Liver (tissue), 9 donors: ENCODE results near the gene TLCD1. TPM values are rescaled to one million over a fixed set of nuclear protein-coding genes. Genes with fewer than 3 reads are reported as not detected.
A peak's percentile ranks its signal among the peaks of the same experiment; 100 is the strongest.

ENCODE experiments used
- DNase-seq: peaks from one replicate; pipeline ENCODE4 v3.0.0-alpha.2; 2017; ENCODE audit warnings: low spot score
- H3K27ac ChIP-seq, 2 donors: one replicate each; pipeline ENCODE4 v1.7.0; 2013; ENCODE audit warnings: inconsistent platforms in 2 of 2, low read length in 2 of 2, control low read depth in 1 of 2, low read depth in 1 of 2, mild to moderate bottlenecking in 1 of 2
- H3K27me3 ChIP-seq, 4 donors: one replicate each; pipeline versions ENCODE4 v1.6.1 to v1.7.0; 2013; ENCODE audit warnings: low read length in 3 of 4, inconsistent platforms in 1 of 4, mild to moderate bottlenecking in 1 of 4, moderate library complexity in 1 of 4; ENCODE audit not compliant: control insufficient read depth in 4 of 4, insufficient read depth in 4 of 4
- H3K36me3 ChIP-seq, 4 donors: one replicate each; pipeline versions ENCODE4 v1.6.1 to v1.7.0; 2013; ENCODE audit warnings: low read length in 3 of 4, mild to moderate bottlenecking in 3 of 4, low read depth in 1 of 4, moderate library complexity in 1 of 4; ENCODE audit not compliant: control insufficient read depth in 4 of 4, insufficient read depth in 3 of 4
- H3K4me1 ChIP-seq, 4 donors: one replicate each; pipeline versions ENCODE4 v1.6.1 to v1.7.0; 2013; ENCODE audit warnings: low read length in 3 of 4, mild to moderate bottlenecking in 3 of 4, moderate library complexity in 1 of 4; ENCODE audit not compliant: control insufficient read depth in 4 of 4, insufficient read depth in 4 of 4
- H3K4me3 ChIP-seq, 3 donors: one replicate each; pipeline versions ENCODE4 v1.6.1 to v1.7.0; 2013; ENCODE audit warnings: low read length in 3 of 3, control low read depth in 1 of 3, low read depth in 1 of 3, mild to moderate bottlenecking in 1 of 3
- H3K9ac ChIP-seq, 2 donors: one replicate each; pipeline ENCODE4 v1.7.0; 2013; ENCODE audit warnings: low read length in 2 of 2, mild to moderate bottlenecking in 2 of 2, moderate library complexity in 2 of 2, control low read depth in 1 of 2, low read depth in 1 of 2
- H3K9me3 ChIP-seq, 4 donors: one replicate each; pipeline versions ENCODE4 v1.6.1 to v1.7.0; 2013; ENCODE audit warnings: low read length in 3 of 4; ENCODE audit not compliant: control insufficient read depth in 4 of 4
- CTCF ChIP-seq: fragments of 150-350 bp; IDR thresholded peaks from 2 replicates; pipeline ENCODE4 v1.5.1; 2017; ENCODE audit warnings: improper control_type of control experiment, low read depth, low read length; ENCODE audit not compliant: missing input control
- FOXA1 ChIP-seq: IDR thresholded peaks from 2 replicates; pipeline ENCODE4 v1.6.1; 2016; ENCODE audit warnings: antibody characterized with exemption
- FOXA2 ChIP-seq: IDR thresholded peaks from 2 replicates; pipeline ENCODE4 v1.6.1; 2016; ENCODE audit warnings: antibody characterized with exemption
- GABPA ChIP-seq, 2 donors: IDR thresholded peaks in 1 of 2; conservative IDR thresholded peaks in 1 of 2; 2 replicates each; pipeline ENCODE4 v1.6.1; 2016; ENCODE audit warnings: antibody characterized with exemption in 2 of 2, mild to moderate bottlenecking in 1 of 2, moderate library complexity in 1 of 2
- HNF4A ChIP-seq, 2 donors: conservative IDR thresholded peaks; 2 replicates each; pipeline ENCODE4 v1.6.1; 2016; ENCODE audit warnings: antibody characterized with exemption in 2 of 2, mild to moderate bottlenecking in 2 of 2
- HNF4G ChIP-seq: IDR thresholded peaks from 2 replicates; pipeline ENCODE4 v1.6.1; 2016; ENCODE audit warnings: antibody characterized with exemption
- JUND ChIP-seq, 2 donors: IDR thresholded peaks; 2 replicates each; pipeline ENCODE4 v1.6.1; 2016; ENCODE audit warnings: antibody characterized with exemption in 2 of 2
- NR2F2 ChIP-seq: IDR thresholded peaks from 2 replicates; pipeline ENCODE4 v1.6.1; 2016; ENCODE audit warnings: antibody characterized with exemption
- RAD21 ChIP-seq, 2 donors: IDR thresholded peaks; 2 replicates each; pipeline ENCODE4 v1.6.1; 2016; ENCODE audit warnings: antibody characterized with exemption in 2 of 2, mild to moderate bottlenecking in 2 of 2
- RXRA ChIP-seq, 2 donors: IDR thresholded peaks; 2 replicates each; pipeline ENCODE4 v1.6.1; 2017 to 2018; ENCODE audit warnings: antibody characterized with exemption in 2 of 2, mild to moderate bottlenecking in 1 of 2
- TAF1 ChIP-seq: conservative IDR thresholded peaks from 2 replicates; pipeline ENCODE4 v1.6.1; 2016; ENCODE audit warnings: antibody characterized with exemption, mild to moderate bottlenecking
- YY1 ChIP-seq: IDR thresholded peaks from 2 replicates; pipeline ENCODE4 v1.6.1; 2016; ENCODE audit warnings: antibody characterized with exemption, mild to moderate bottlenecking
- ZBTB33 ChIP-seq: IDR thresholded peaks from 2 replicates; pipeline ENCODE4 v1.6.1; 2016; ENCODE audit warnings: antibody characterized with exemption
- WGBS: extraction: QIAGEN DNeasy Blood & Tissue Kit; methylation state at CpG from one replicate; pipeline ENCODE4 v1.1.7; 2013; 5-methylcytosine and 5-hydroxymethylcytosine counted together
- polyA plus RNA-seq, 2 donors: library from polyadenylated mRNA; stranded (reverse) in 1 of 2; unstranded in 1 of 2; fragments of 200-250 nt in 1 of 2; fragments of >200 nt in 1 of 2; fragmentation: Nextera tagmentation in 1 of 2; extraction: Ambion mirVana in 1 of 2; gene quantifications; one replicate each; pipeline versions ENCODE4 v1.2.1 to v1.2.3, GENCODE V29; 2013 to 2015
- total RNA-seq, 2 donors: library from RNA; depleted of rRNA; stranded (reverse); fragments of >200 nt; gene quantifications; one replicate each; pipeline ENCODE4 v1.2.3, GENCODE V29; 2014
- TF ChIP-seq, protein P1 (sequence below): IDR thresholded peaks from 2 replicates; pipeline ENCODE4 v1.6.1; 2016; ENCODE audit warnings: antibody characterized with exemption
- TF ChIP-seq, protein P2 (sequence below): IDR thresholded peaks from 2 replicates; pipeline ENCODE4 v1.6.1; 2016; ENCODE audit warnings: antibody characterized with exemption
- donor health status: healthy.
- donor health status: healthy.
- donor health status: healthy.
- donor health status: healthy.
- donor health status: healthy.

The TLCD1 gene
- total and polyA plus RNA-seq, 4 donors, result 4.4 to 8.8 (median 6.5) TPM

DNA sequence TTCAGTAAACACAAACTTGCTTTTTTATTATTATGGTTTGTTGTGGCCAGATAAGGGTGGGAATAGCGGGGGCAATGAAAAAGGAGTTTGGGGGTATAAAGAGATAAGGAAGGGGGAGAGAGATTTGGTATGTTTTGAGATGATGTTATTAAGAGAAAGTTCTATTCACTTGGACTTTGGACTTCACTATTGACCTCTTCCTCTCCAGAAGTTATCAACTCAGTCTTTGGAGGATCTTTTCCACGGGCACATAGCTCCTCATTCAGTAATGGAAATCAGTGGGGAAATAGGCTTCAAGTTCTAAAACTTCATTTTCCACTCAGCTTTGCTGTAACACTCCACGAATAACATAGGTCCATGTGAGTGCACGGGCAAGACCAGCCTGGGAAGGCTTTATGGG, 37.6 kb downstream of the TLCD1 start:
- no peak overlapping the region for H3K4me3 ChIP-seq
- TF ChIP-seq HNF4A (conservative IDR thresholded peaks at IDR 0.05) (peak; percentile 23 to 57), RAD21 (IDR thresholded peaks at IDR 0.05) (no peak), TAF1 (no peak), CTCF (no peak)
- TF ChIP-seq, protein P1, sequence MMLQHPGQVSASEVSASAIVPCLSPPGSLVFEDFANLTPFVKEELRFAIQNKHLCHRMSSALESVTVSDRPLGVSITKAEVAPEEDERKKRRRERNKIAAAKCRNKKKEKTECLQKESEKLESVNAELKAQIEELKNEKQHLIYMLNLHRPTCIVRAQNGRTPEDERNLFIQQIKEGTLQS, result no peak
- H3K27ac ChIP-seq, result no peak overlapping the region
- H3K9me3 ChIP-seq, result no peaks in the 10 kb centered on the region
- no peak for DNase-seq
- no peaks in the 10 kb centered on the region for H3K27me3 ChIP-seq
- no peaks in the 10 kb centered on the region for H3K4me1 ChIP-seq
- peaks cover 16 to 82% (median 67%) of the 10 kb centered on the region in 4 donors for H3K36me3 ChIP-seq
- no peak overlapping the region for H3K9ac ChIP-seq
- 86% methylated on average over 4 of the region's 4 CpGs for WGBS

GRCh38 chr17:28686296-28686695, 39.7 kb downstream of the TLCD1 start:
- Histone ChIP-seq H3K9me3 (no peaks in the 10 kb centered on the region), H3K27ac (no peak overlapping the region), H3K4me3 (no peak overlapping the region), H3K9ac (no peak overlapping the region), H3K27me3 (no peaks in the 10 kb centered on the region), H3K36me3 (peaks cover 31 to 97% (median 86%) of the 10 kb centered on the region in 4 donors), H3K4me1 (no peaks in the 10 kb centered on the region)
- TF ChIP-seq, protein P1, result no peak
- TF ChIP-seq JUND (IDR thresholded peaks at IDR 0.05) (no peak), ZBTB33 (no peak), RAD21 (IDR thresholded peaks at IDR 0.05) (no peak), HNF4A (conservative IDR thresholded peaks at IDR 0.05) (no peak), TAF1 (no peak), RXRA (IDR thresholded peaks at IDR 0.05) (no peak), YY1 (no peak), CTCF (no peak), NR2F2 (no peak), FOXA1 (no peak), FOXA2 (no peak), GABPA (IDR thresholded peaks at IDR 0.05 in 1 of 2, conservative IDR thresholded peaks at IDR 0.05 in 1 of 2) (no peak), HNF4G (no peak)
- TF ChIP-seq, protein P2, sequence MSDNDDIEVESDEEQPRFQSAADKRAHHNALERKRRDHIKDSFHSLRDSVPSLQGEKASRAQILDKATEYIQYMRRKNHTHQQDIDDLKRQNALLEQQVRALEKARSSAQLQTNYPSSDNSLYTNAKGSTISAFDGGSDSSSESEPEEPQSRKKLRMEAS, result no peak
- 91% methylated on average over 4 of the region's 4 CpGs for WGBS
- no peak for DNase-seq
